GM19395 (cell line): Measurements from ENCODE around the gene ZNF728.
"Not testable (repeated sequence)": the region's sequence is repeated elsewhere in the genome, so short reads cannot be mapped to it uniquely, and the experiment has no call there.

ENCODE experiments used
- ATAC-seq: cut with Tn5 transposase; IDR thresholded peaks from one replicate; pipeline ENCODE4 v1.9.1; 2021; ENCODE audit warnings: mild to moderate bottlenecking, moderate library complexity; ENCODE audit not compliant: unreplicated experiment

ZNF728 gene

GRCh38 chr19:23002690-23003422 lies at the start of gene ZNF728:
Gene ZNF728, minus strand, starts transcription at chr19:23003176. Its CDS starts 146 bp downstream, at chr19:23003030.
- no peak for ATAC-seq

- no peak for ATAC-seq
These were observed 49.4 kb upstream of the ZNF728 start for GRCh38 chr19:23052349-23052748.

GRCh38 chr19:23049256-23049655 lies 46.3 kb upstream of the ZNF728 start:
- ATAC-seq: no peak

- ATAC-seq: no peak
These were observed 43.8 kb upstream of the ZNF728 start for GRCh38 chr19:23046743-23047142.

GRCh38 chr19:23033721-23034120 lies 30.7 kb upstream of the ZNF728 start:
- ATAC-seq: no peak

GRCh38 chr19:23015660-23016059 lies 12.7 kb upstream of the ZNF728 start:
- no peak for ATAC-seq

- ATAC-seq: not testable (repeated sequence)
These were observed 8.0 kb downstream of the ZNF728 start for GRCh38 chr19:22994957-22995356.

GRCh38 chr19:22976248-22976647 lies 26.7 kb downstream of the ZNF728 start:
- no peak for ATAC-seq

- ATAC-seq: not testable (repeated sequence)
These were observed 27.3 kb downstream of the ZNF728 start for GRCh38 chr19:22975546-22976136.

- no peak for ATAC-seq
These were observed 57.4 kb downstream of the ZNF728 start for GRCh38 chr19:22945560-22945959.

- ATAC-seq: no peak
These were observed 67.8 kb downstream of the ZNF728 start for GRCh38 chr19:22935151-22935550.

GRCh38 chr19:22927576-22927975 lies 75.4 kb downstream of the ZNF728 start:
- not testable (repeated sequence) for ATAC-seq

- not testable (repeated sequence) for ATAC-seq
These were observed 77.8 kb downstream of the ZNF728 start for GRCh38 chr19:22925181-22925580.
